ENCODE data around the gene C6orf47. TPM values are rescaled to one million over a fixed set of nuclear protein-coding genes. Genes with fewer than 3 reads are reported as not detected.

Gene C6orf47
- total RNA-seq, 1 donor from 2014 or later, result 19.3 TPM

GRCh38 chr6:31681135-31681671, 20.6 kb upstream of the C6orf47 start:
- H3K36me3 Mint-ChIP-seq (ENCODE audit: low read depth), result peaks cover 7% of the 10 kb centered on the region
- intact Hi-C loops (cut with micrococcal nuclease), result loop anchor here (2.0 to 10.0 kb wide), 3 partner anchors 58 to 274 kb away; partner anchors contain the start of genes NELFE and SKIC2
- H3K4me3 Mint-ChIP-seq (ENCODE audit: low read depth), result peak overlapping the region; percentile 73
- no peak for DNase-seq (ENCODE audit: low spot score)
- H3K9me3 Mint-ChIP-seq, result no peaks in the 10 kb centered on the region
- H3K4me1 Mint-ChIP-seq (ENCODE audit: low read depth), result peaks cover 21% of the 10 kb centered on the region
- no peak overlapping the region for H3K27ac Mint-ChIP-seq
- H3K27me3 Mint-ChIP-seq (ENCODE audit: low read depth), result no peaks in the 10 kb centered on the region

GRCh38 chr6:31680226-31681134, 19.9 kb upstream of the C6orf47 start, which contains the start of gene LY6G5C:
TSS of gene LY6G5C (minus strand) at chr6:31681067. CDS start at chr6:31680373, 694 bp downstream.
- no peaks in the 10 kb centered on the region for H3K9me3 Mint-ChIP-seq
- H3K27me3 Mint-ChIP-seq (ENCODE audit: low read depth), result no peaks in the 10 kb centered on the region
- peaks cover 21% of the 10 kb centered on the region for H3K4me1 Mint-ChIP-seq (ENCODE audit: low read depth)
- H3K36me3 Mint-ChIP-seq (ENCODE audit: low read depth), result peaks cover under 1% of the 10 kb centered on the region
- H3K27ac Mint-ChIP-seq, result peak within 1 kb of the TSS; percentile 64
- DNase-seq (ENCODE audit: low spot score), result peak; percentile 58
- intact Hi-C loops (cut with micrococcal nuclease), result loop anchor here (1.0 to 10.0 kb wide), 4 partner anchors 58 to 274 kb away; partner anchors contain the start of genes NELFE and SKIC2
- peak within 1 kb of the TSS; percentile 73 for H3K4me3 Mint-ChIP-seq (ENCODE audit: low read depth)

- H3K36me3 Mint-ChIP-seq (ENCODE audit: low read depth), result peaks cover 8% of the 10 kb centered on the region
- H3K4me1 Mint-ChIP-seq (ENCODE audit: low read depth), result peaks cover 21% of the 10 kb centered on the region
- H3K27ac Mint-ChIP-seq, result no peak overlapping the region
- no peaks in the 10 kb centered on the region for H3K27me3 Mint-ChIP-seq (ENCODE audit: low read depth)
- intact Hi-C loops (cut with micrococcal nuclease), result no loop called here
- no peak overlapping the region for H3K4me3 Mint-ChIP-seq (ENCODE audit: low read depth)
- no peak for DNase-seq (ENCODE audit: low spot score)
- H3K9me3 Mint-ChIP-seq, result no peaks in the 10 kb centered on the region
These were observed 17.4 kb upstream of the C6orf47 start for GRCh38 chr6:31677955-31678354.

GRCh38 chr6:31676904-31677303, 16.3 kb upstream of the C6orf47 start:
- no peaks in the 10 kb centered on the region for H3K27me3 Mint-ChIP-seq (ENCODE audit: low read depth)
- intact Hi-C loops (cut with micrococcal nuclease), result no loop called here
- H3K9me3 Mint-ChIP-seq, result no peaks in the 10 kb centered on the region
- H3K4me3 Mint-ChIP-seq (ENCODE audit: low read depth), result no peak overlapping the region
- peaks cover 19% of the 10 kb centered on the region for H3K36me3 Mint-ChIP-seq (ENCODE audit: low read depth)
- H3K4me1 Mint-ChIP-seq (ENCODE audit: low read depth), result peaks cover 21% of the 10 kb centered on the region
- no peak for DNase-seq (ENCODE audit: low spot score)
- no peak overlapping the region for H3K27ac Mint-ChIP-seq

- Mint-ChIP-seq H3K27ac (no peak overlapping the region), H3K4me3 (ENCODE audit: low read depth) (no peak overlapping the region), H3K9me3 (no peaks in the 10 kb centered on the region), H3K36me3 (ENCODE audit: low read depth) (peaks cover 23% of the 10 kb centered on the region), H3K4me1 (ENCODE audit: low read depth) (peaks cover 19% of the 10 kb centered on the region), H3K27me3 (ENCODE audit: low read depth) (no peaks in the 10 kb centered on the region)
- no peak for DNase-seq (ENCODE audit: low spot score)
- intact Hi-C loops (cut with micrococcal nuclease), result no loop called here
These were observed 15.8 kb upstream of the C6orf47 start for GRCh38 chr6:31676322-31676903.

GRCh38 chr6:31669676-31670075, 9.1 kb upstream of the C6orf47 start, which contains the start of gene LY6G5B:
TSS of gene LY6G5B (plus strand) at chr6:31669976. CDS start at chr6:31670951, 975 bp downstream.
- no peak for DNase-seq (ENCODE audit: low spot score)
- H3K36me3 Mint-ChIP-seq (ENCODE audit: low read depth), result peaks cover 81% of the 10 kb centered on the region
- H3K4me1 Mint-ChIP-seq (ENCODE audit: low read depth), result peaks cover 16% of the 10 kb centered on the region
- H3K27me3 Mint-ChIP-seq (ENCODE audit: low read depth), result no peaks in the 10 kb centered on the region
- no peak within 1 kb of the TSS for H3K4me3 Mint-ChIP-seq (ENCODE audit: low read depth)
- intact Hi-C loops (cut with micrococcal nuclease), result loop anchor here (5.0 kb wide), 1 partner anchor 228 kb away; the partner anchor contains the start of gene EHMT2
- no peaks in the 10 kb centered on the region for H3K9me3 Mint-ChIP-seq
- no peak within 1 kb of the TSS for H3K27ac Mint-ChIP-seq

GRCh38 chr6:31666337-31666965, 5.9 kb upstream of the C6orf47 start:
- Mint-ChIP-seq H3K4me3 (ENCODE audit: low read depth) (peak overlapping the region; percentile 96), H3K36me3 (ENCODE audit: low read depth) (peaks cover 89% of the 10 kb centered on the region), H3K27ac (peak overlapping the region; percentile 94), H3K9me3 (no peaks in the 10 kb centered on the region), H3K4me1 (ENCODE audit: low read depth) (peaks cover 37% of the 10 kb centered on the region), H3K27me3 (ENCODE audit: low read depth) (no peaks in the 10 kb centered on the region)
- DNase-seq (ENCODE audit: low spot score), result no peak
- intact Hi-C loops (cut with micrococcal nuclease), result loop anchor here (5.0 kb wide), 1 partner anchor 231 kb away; the partner anchor contains the start of gene EHMT2

- H3K4me1 Mint-ChIP-seq (ENCODE audit: low read depth), result peaks cover 43% of the 10 kb centered on the region
- peak within 1 kb of the TSS; percentile 94 for H3K27ac Mint-ChIP-seq
- peak within 1 kb of the TSS; percentile 96 for H3K4me3 Mint-ChIP-seq (ENCODE audit: low read depth)
- intact Hi-C loops (cut with micrococcal nuclease), result loop anchor here (1.0 to 5.0 kb wide), 7 partner anchors 13 to 232 kb away; partner anchors contain the start of genes ABHD16A, BAG6, DDX39B and EHMT2
- H3K27me3 Mint-ChIP-seq (ENCODE audit: low read depth), result no peaks in the 10 kb centered on the region
- peaks cover 89% of the 10 kb centered on the region for H3K36me3 Mint-ChIP-seq (ENCODE audit: low read depth)
- peak; percentile 98 for DNase-seq (ENCODE audit: low spot score)
- H3K9me3 Mint-ChIP-seq, result no peaks in the 10 kb centered on the region
These were observed 5.1 kb upstream of the C6orf47 start, which contains the start of gene CSNK2B for GRCh38 chr6:31665501-31666336. TSS of gene CSNK2B (plus strand) at chr6:31666080. CDS start at chr6:31666832, 752 bp downstream.

GRCh38 chr6:31664790-31665500, 4.4 kb upstream of the C6orf47 start, which contains the start of gene GPANK1:
TSS of gene GPANK1 (minus strand) at chr6:31664997. CDS start at chr6:31664478, 519 bp downstream.
- Mint-ChIP-seq H3K4me3 (ENCODE audit: low read depth) (peak within 1 kb of the TSS; percentile 96), H3K4me1 (ENCODE audit: low read depth) (peaks cover 45% of the 10 kb centered on the region), H3K36me3 (ENCODE audit: low read depth) (peaks cover 86% of the 10 kb centered on the region), H3K27ac (peak within 1 kb of the TSS; percentile 94), H3K9me3 (no peaks in the 10 kb centered on the region), H3K27me3 (ENCODE audit: low read depth) (no peaks in the 10 kb centered on the region)
- peak; percentile 89 for DNase-seq (ENCODE audit: low spot score)
- intact Hi-C loops (cut with micrococcal nuclease), result loop anchor here (1.0 to 5.0 kb wide), 8 partner anchors 13 to 1752 kb away; partner anchors contain the start of genes ABHD16A, BAG6, CUTA and DDX39B

- H3K27ac Mint-ChIP-seq, result peak overlapping the region; percentile 94
These were observed 3.6 kb upstream of the C6orf47 start for GRCh38 chr6:31663961-31664789.

More at GRCh38 chr6:31663961-31664789, 3.6 kb upstream of the C6orf47 start:
- Mint-ChIP-seq H3K4me1 (ENCODE audit: low read depth) (peaks cover 52% of the 10 kb centered on the region), H3K36me3 (ENCODE audit: low read depth) (peaks cover 86% of the 10 kb centered on the region), H3K4me3 (ENCODE audit: low read depth) (peak overlapping the region; percentile 96), H3K9me3 (no peaks in the 10 kb centered on the region), H3K27me3 (ENCODE audit: low read depth) (no peaks in the 10 kb centered on the region)
- no peak for DNase-seq (ENCODE audit: low spot score)
- intact Hi-C loops (cut with micrococcal nuclease), result loop anchor here (2.0 to 5.0 kb wide), 2 partner anchors 39 to 1753 kb away; partner anchors contain the start of genes ABHD16A and CUTA

Data from activated T-helper 2 cell treated with anti-CD3 and anti-CD28 coated beads, Interferon-gamma antibody, Interleukin-2, Interleukin-4, amounts not matched to agents 10 μg/mL and 5 μg/mL and 100 μg/mL, durations not matched to agents 14 hours and 24 hours and 36 hours (primary cell).